Uterus (tissue), 4 donors: ENCODE results near the gene ARSB. TPM values are rescaled to one million over a fixed set of nuclear protein-coding genes. Genes with fewer than 3 reads are reported as not detected.
A peak's percentile ranks its signal among the peaks of the same experiment; 100 is the strongest.

Source experiments
- DNase-seq, 2 donors: peaks; one replicate each; pipeline ENCODE4 v3.0.0-alpha.2; 2019 to 2020
- H3K27ac ChIP-seq, 2 donors: fragments of 200-600 bp; sonication (generic); 1 replicate in 1 of 2; 2 replicates in 1 of 2; pipeline ENCODE4 v1.5.1; 2016 to 2018
- H3K27me3 ChIP-seq, 2 donors: fragments of 200-600 bp; sonication (generic); one replicate each; pipeline ENCODE4 v1.5.1; 2018 to 2019; ENCODE audit warnings: control low read depth in 1 of 2
- H3K36me3 ChIP-seq, 2 donors: fragments of 200-600 bp; sonication (generic); one replicate each; pipeline ENCODE4 v1.5.1; 2019; ENCODE audit warnings: control low read depth in 1 of 2
- H3K4me1 ChIP-seq, 2 donors: fragments of 200-600 bp; sonication (generic); one replicate each; pipeline ENCODE4 v1.5.1; 2018 to 2019; ENCODE audit warnings: control low read depth in 1 of 2
- H3K4me3 ChIP-seq, 2 donors: fragments of 200-600 bp; sonication (generic); 1 replicate in 1 of 2; 2 replicates in 1 of 2; pipeline ENCODE4 v1.5.1; 2018 to 2019; ENCODE audit warnings: mild to moderate bottlenecking in 1 of 2
- H3K9me3 ChIP-seq, 2 donors: fragments of 200-600 bp; sonication (generic); one replicate each; pipeline ENCODE4 v1.5.1; 2019; ENCODE audit warnings: control low read depth in 1 of 2
- CTCF ChIP-seq, 4 experiments: fragments of 200-600 bp in 2 of 4; fragments of 450-650 bp in 2 of 4; sonication (generic) in 2 of 4; IDR thresholded peaks; one replicate each; pipeline ENCODE4 v1.5.1; 2016 to 2019; ENCODE audit warnings: antibody characterized with exemption in 4 of 4, mild to moderate bottlenecking in 2 of 4, moderate library complexity in 1 of 4
- POLR2A ChIP-seq, 2 donors: fragments of 450-650 bp; IDR thresholded peaks; one replicate each; pipeline ENCODE4 v1.6.1; 2016; ENCODE audit warnings: antibody characterized with exemption in 2 of 2, mild to moderate bottlenecking in 1 of 2, moderate library complexity in 1 of 2
- intact Hi-C: fragments of 100-400 bp; cut with DNase I; formaldehyde crosslinking; loops from one replicate; pipeline ENCODE4 v1.15.1; 2023; ENCODE audit warnings: low total_unique reads
- total RNA-seq, 4 donors: library from RNA; depleted of rRNA in 3 of 4; stranded (reverse); fragments of >200 nt in 3 of 4; gene quantifications; one replicate each; pipeline versions ENCODE4 v1.1.0 to v1.2.4, GENCODE V29; 2014 to 2023
- donor health status: DM: yes; HTN: yes; CAD: no.

ARSB gene
- total RNA-seq, 4 donors from 2014 or later: 10.0 to 22.7 (median 15.1) TPM

GRCh38 chr5:79020861-79021561 is 35.9 kb upstream of the ARSB start:
- peak overlapping the region; percentile 5 to 41 for H3K27ac ChIP-seq
- no peaks in the 10 kb centered on the region for H3K27me3 ChIP-seq
- peak; percentile 66 to 85 (median 74) for TF ChIP-seq CTCF (IDR thresholded peaks at IDR 0.05)
- TF ChIP-seq POLR2A (IDR thresholded peaks at IDR 0.05): no peak
- H3K4me3 ChIP-seq: peak overlapping the region in 1 of 2 donors; percentile 11
- H3K4me1 ChIP-seq: no peaks in the 10 kb centered on the region
- no peaks in the 10 kb centered on the region for H3K36me3 ChIP-seq
- no peaks in the 10 kb centered on the region for H3K9me3 ChIP-seq
- peak; percentile 35 to 52 for DNase-seq
- intact Hi-C loops: no loop called here

GRCh38 chr5:79014631-79015030 is 29.5 kb upstream of the ARSB start:
- Histone ChIP-seq H3K27me3 (no peaks in the 10 kb centered on the region), H3K4me1 (no peaks in the 10 kb centered on the region), H3K36me3 (no peaks in the 10 kb centered on the region), H3K4me3 (no peak overlapping the region), H3K27ac (no peak overlapping the region), H3K9me3 (no peaks in the 10 kb centered on the region)
- TF ChIP-seq CTCF (IDR thresholded peaks at IDR 0.05) (no peak), POLR2A (IDR thresholded peaks at IDR 0.05) (no peak)
- no peak for DNase-seq
- intact Hi-C loops: no loop called here

GRCh38 chr5:79011869-79012268 is 26.8 kb upstream of the ARSB start:
- Histone ChIP-seq H3K36me3 (no peaks in the 10 kb centered on the region), H3K27me3 (no peaks in the 10 kb centered on the region), H3K4me3 (no peak overlapping the region), H3K4me1 (no peaks in the 10 kb centered on the region), H3K27ac (no peak overlapping the region), H3K9me3 (no peaks in the 10 kb centered on the region)
- DNase-seq: no peak
- TF ChIP-seq CTCF (IDR thresholded peaks at IDR 0.05) (no peak), POLR2A (IDR thresholded peaks at IDR 0.05) (no peak)
- intact Hi-C loops: no loop called here

GRCh38 chr5:79011219-79011836 is 26.2 kb upstream of the ARSB start:
- intact Hi-C loops: no loop called here
- TF ChIP-seq POLR2A (IDR thresholded peaks at IDR 0.05): no peak
- TF ChIP-seq CTCF (IDR thresholded peaks at IDR 0.05): no peak

GRCh38 chr5:79008362-79008761 is 23.3 kb upstream of the ARSB start:
- TF ChIP-seq CTCF (IDR thresholded peaks at IDR 0.05) (no peak), POLR2A (IDR thresholded peaks at IDR 0.05) (no peak)
- intact Hi-C loops: no loop called here
- no peaks in the 10 kb centered on the region for H3K4me1 ChIP-seq
- H3K9me3 ChIP-seq: no peaks in the 10 kb centered on the region
- no peak overlapping the region for H3K27ac ChIP-seq
- H3K4me3 ChIP-seq: no peak overlapping the region
- H3K27me3 ChIP-seq: no peaks in the 10 kb centered on the region
- DNase-seq: no peak
- H3K36me3 ChIP-seq: no peaks in the 10 kb centered on the region

More at GRCh38 chr5:79011219-79011836, 26.2 kb upstream of the ARSB start:
- no peaks in the 10 kb centered on the region for H3K4me1 ChIP-seq
- H3K36me3 ChIP-seq: no peaks in the 10 kb centered on the region
- no peak overlapping the region for H3K4me3 ChIP-seq
- H3K27ac ChIP-seq: no peak overlapping the region
- DNase-seq: no peak
- H3K27me3 ChIP-seq: no peaks in the 10 kb centered on the region
- no peaks in the 10 kb centered on the region for H3K9me3 ChIP-seq
